ENCODE data around the gene SLC6A5.

DNA sequence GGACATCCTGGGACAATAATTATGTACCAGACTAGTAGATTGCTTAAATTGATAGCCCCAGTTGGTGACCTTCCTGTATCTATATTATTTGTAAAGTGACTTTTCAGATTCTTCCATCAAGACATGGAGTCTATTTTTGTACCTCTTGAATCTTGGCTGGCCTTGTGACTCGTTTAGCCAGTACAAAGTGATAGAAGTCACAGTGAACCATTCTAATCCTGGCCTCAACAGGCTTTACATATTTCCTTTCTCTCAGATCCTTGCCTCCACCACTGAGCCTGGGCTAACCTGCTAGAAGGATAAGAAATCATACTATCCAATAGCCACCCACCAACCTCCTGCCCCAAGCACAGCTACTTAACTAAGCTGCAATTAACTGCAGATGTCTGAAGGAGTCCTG is 37.5 kb upstream of the SLC6A5 start:
- TF ChIP-seq TCF7L2 (IDR thresholded peaks at IDR 0.05; ENCODE audit: borderline replicate concordance, extremely low read depth, insufficient read depth, insufficient read length) (no peak), EZH2 (IDR thresholded peaks at IDR 0.05) (no peak), ZFX (IDR thresholded peaks at IDR 0.05) (no peak), SIN3A (IDR thresholded peaks at IDR 0.05; ENCODE audit: low read depth) (no peak), SRF (IDR thresholded peaks at IDR 0.05; ENCODE audit: low read depth) (no peak), POLR2A (IDR thresholded peaks at IDR 0.05; ENCODE audit: borderline replicate concordance, extremely low read depth, insufficient read depth, insufficient read length) (no peak), EZH2phosphoT487 (IDR thresholded peaks at IDR 0.05; ENCODE audit: borderline replicate concordance) (no peak), SP1 (IDR thresholded peaks at IDR 0.05; ENCODE audit: low read depth) (no peak)
- TF ChIP-seq, protein P1, sequence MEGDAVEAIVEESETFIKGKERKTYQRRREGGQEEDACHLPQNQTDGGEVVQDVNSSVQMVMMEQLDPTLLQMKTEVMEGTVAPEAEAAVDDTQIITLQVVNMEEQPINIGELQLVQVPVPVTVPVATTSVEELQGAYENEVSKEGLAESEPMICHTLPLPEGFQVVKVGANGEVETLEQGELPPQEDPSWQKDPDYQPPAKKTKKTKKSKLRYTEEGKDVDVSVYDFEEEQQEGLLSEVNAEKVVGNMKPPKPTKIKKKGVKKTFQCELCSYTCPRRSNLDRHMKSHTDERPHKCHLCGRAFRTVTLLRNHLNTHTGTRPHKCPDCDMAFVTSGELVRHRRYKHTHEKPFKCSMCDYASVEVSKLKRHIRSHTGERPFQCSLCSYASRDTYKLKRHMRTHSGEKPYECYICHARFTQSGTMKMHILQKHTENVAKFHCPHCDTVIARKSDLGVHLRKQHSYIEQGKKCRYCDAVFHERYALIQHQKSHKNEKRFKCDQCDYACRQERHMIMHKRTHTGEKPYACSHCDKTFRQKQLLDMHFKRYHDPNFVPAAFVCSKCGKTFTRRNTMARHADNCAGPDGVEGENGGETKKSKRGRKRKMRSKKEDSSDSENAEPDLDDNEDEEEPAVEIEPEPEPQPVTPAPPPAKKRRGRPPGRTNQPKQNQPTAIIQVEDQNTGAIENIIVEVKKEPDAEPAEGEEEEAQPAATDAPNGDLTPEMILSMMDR (IDR thresholded peaks at IDR 0.05 in 2 of 3, conservative IDR thresholded peaks at IDR 0.05 in 1 of 3; ENCODE audit: borderline replicate concordance in 1 of 3, insufficient read depth in 1 of 3, low read depth in 2 of 3, low read length in 2 of 3), result no peak

All from HCT116 (cell line).